ENCODE measurements around the gene OPRL1.

OPRL1 gene

DNA sequence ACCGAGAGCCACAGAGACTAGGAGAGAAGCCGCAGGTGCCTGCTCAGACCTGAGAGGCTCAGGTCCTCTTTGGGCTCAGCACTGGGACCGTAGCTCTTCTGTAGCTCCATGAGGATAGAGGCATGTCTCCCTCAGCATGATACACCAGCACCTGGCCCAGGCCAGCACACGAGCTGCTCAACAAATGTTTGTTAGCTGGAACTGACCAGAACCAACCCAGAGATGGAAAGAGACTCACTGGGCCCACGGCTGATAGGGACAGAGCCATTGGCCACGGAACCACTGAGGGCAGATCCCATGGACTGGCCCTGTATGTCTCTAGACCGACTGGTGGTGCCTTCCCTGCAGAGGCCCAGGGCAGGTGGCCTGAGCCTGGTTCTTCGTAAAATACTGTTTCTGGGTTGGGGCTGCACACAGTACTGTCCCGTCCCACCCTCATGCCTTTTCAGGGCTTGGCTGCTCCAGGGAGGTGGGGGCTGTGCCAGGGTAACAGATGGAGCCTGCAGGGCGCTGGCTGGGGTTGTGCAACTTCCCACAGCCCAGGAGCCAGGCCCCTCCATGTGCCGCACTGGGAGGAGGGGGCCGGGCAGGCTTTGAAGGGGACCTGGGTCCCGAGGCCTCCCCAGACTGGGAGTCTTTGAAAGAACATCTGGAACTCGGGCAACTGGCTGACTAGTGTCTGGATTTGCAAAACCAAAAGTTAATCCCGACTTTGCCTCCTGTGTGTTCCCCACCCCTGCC, 38.7 kb upstream of the OPRL1 start:
- H3K9me3 ChIP-seq = no peaks in the 10 kb centered on the region
- peak overlapping the region; percentile 99 for H3K4me2 ChIP-seq
- peaks cover 86% of the 10 kb centered on the region for H3K27me3 ChIP-seq
- H4K20me1 ChIP-seq = peaks cover 14% of the 10 kb centered on the region; the same call in 1 of the 2 replicates
- peak; percentile 85 for TF ChIP-seq Cebpa-rat (IDR thresholded peaks at IDR 0.05)
- peaks cover 74% of the 10 kb centered on the region for H3K4me1 ChIP-seq
- H3K36me3 ChIP-seq = no peaks in the 10 kb centered on the region
- peak overlapping the region; percentile 65; the same call in 1 of the 2 replicates for H3K4me3 ChIP-seq
- no peak overlapping the region; the same call in 1 of the 2 replicates for H3K9ac ChIP-seq
- peak overlapping the region; percentile 24; the same call in 1 of the 2 replicates for H3K27ac ChIP-seq

DNA sequence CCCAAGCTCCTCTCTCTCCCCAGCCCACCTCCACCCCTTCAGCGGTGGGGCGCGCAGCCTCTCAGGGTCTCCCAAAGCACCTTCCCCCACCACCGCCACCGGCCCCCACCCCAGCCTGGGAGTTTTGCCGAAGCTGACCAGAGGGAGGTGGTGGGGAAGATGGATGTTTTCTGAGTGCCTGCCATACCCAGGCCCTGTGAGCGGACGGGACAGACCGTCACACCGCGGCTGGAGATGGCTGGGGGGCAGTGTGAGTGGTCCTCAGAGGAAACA, 38.2 kb upstream of the OPRL1 start:
- Histone ChIP-seq H3K27ac (peak overlapping the region; percentile 81), H3K4me1 (peaks cover 69% of the 10 kb centered on the region), H3K27me3 (peaks cover 88% of the 10 kb centered on the region), H3K4me2 (peak overlapping the region; percentile 99), H3K4me3 (peak overlapping the region; percentile 65), H4K20me1 (peaks cover 9% of the 10 kb centered on the region; the same call in 1 of the 2 replicates), H3K36me3 (no peaks in the 10 kb centered on the region), H3K9ac (peak overlapping the region; percentile 73), H3K9me3 (no peaks in the 10 kb centered on the region)
- no peak for TF ChIP-seq Cebpa-rat (IDR thresholded peaks at IDR 0.05)

DNA sequence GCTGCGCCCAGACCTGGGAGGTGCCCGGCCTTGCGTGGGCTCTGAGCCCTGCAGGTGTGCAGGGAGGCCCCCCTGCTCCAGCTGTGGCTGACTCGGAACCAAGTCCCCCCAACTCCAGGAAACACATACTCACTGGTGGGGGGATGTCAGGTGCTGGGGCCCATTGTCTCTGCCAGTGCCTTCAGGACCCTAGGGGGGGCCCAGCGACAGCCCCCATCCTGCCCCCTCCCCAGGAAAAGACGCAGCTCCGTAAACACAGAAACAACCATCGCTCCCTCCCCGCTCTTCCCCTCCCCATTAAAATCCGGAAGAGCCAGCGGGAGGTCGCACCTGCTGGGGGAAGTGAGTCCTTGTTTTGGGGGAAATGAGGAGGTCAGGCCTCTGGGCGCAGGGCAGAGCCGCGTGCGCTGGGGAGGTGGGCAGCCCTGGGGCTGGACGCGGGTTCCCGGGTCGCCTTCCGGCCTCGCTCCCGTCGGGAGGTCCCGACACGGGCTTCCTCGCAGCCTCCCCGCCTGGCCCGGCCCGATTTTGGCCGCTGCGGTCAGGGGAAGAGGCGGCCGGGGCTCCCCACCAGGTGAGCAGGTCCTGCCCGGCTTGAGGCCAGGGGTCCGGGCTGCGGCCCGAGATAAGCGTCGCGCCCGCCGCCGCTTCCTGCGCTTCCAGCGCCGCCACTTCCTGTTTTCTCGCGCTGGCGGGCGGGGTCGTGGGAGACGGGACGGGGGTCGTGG, 37.7 kb upstream of the OPRL1 start:
- H3K27me3 ChIP-seq = peaks cover 88% of the 10 kb centered on the region
- H3K4me2 ChIP-seq = peak overlapping the region; percentile 99
- no peak for TF ChIP-seq Cebpa-rat (IDR thresholded peaks at IDR 0.05)
- peaks cover 64% of the 10 kb centered on the region for H3K4me1 ChIP-seq
- peaks cover 4% of the 10 kb centered on the region; the same call in 1 of the 2 replicates for H4K20me1 ChIP-seq
- no peaks in the 10 kb centered on the region for H3K9me3 ChIP-seq
- no peaks in the 10 kb centered on the region for H3K36me3 ChIP-seq
- H3K4me3 ChIP-seq = peak overlapping the region; percentile 65
- H3K27ac ChIP-seq = peak overlapping the region; percentile 81
- H3K9ac ChIP-seq = peak overlapping the region; percentile 73

DNA sequence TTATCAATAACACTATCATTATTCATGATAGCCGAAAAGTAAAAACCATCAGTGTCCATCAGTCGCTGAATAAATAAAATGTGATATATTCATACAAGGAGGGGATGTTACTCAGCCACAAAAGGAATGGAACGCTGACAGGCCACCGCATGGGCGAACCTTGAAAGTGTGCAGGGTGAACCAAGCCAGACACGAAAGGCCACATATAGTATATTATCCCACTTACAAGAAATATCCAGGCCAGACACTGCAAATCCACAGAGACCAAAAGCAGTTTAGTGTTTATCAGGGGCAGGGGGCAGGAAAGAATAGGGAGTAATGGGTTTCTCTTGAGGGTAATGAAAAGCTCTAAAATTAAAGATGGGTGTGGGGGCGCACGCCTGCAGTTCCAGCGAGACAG, 36.1 kb upstream of the OPRL1 start:
- Histone ChIP-seq H3K4me3 (no peak overlapping the region), H3K4me2 (no peak overlapping the region), H3K36me3 (no peaks in the 10 kb centered on the region), H3K27me3 (peaks cover 91% of the 10 kb centered on the region), H3K27ac (no peak overlapping the region), H3K9me3 (no peaks in the 10 kb centered on the region), H4K20me1 (peaks cover 12% of the 10 kb centered on the region), H3K4me1 (peaks cover 60% of the 10 kb centered on the region), H3K9ac (no peak overlapping the region)
- TF ChIP-seq Cebpa-rat (IDR thresholded peaks at IDR 0.05) = no peak

DNA sequence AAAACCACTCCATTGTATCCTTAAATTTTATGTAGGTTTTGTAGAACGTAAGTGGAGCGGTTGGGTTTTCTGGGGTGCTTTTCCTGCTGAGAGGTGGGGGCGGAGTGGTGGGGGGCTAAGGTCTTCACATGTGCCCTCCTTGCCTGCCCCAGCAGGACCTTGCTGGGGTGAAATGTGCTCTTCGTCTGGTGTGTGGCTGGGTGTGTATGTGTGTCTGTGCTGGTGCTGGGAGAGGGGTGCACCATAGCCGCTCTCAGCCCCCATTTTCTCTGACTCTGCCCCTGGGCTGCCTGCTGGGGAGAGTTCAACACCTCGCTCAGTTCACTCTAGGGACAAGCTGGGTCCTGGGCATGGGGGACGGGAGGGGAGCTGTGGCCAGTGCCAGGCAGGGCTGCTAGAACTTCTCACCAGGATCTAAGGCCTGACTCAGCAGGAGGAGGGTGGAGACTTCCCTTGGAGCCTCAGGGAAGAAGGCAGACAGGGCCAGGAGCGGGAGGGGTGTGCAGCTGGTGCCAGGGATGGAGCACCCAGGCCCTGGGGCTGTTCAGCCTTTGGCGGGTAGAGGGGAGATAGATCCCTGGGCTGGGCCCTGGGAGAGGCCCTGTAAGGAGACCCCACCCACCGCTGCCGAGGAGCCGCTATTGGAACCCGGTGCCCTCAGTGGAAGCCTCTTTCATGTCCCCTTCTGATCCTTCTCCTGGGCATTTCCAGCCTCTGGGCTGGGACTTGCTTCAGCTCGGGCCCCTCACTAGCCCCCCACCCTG, 35.2 kb upstream of the OPRL1 start:
- Histone ChIP-seq H3K9me3 (no peaks in the 10 kb centered on the region), H3K4me1 (peaks cover 51% of the 10 kb centered on the region), H3K4me2 (no peak overlapping the region), H4K20me1 (peaks cover 12% of the 10 kb centered on the region), H3K4me3 (no peak overlapping the region), H3K9ac (no peak overlapping the region), H3K27me3 (peaks cover 95% of the 10 kb centered on the region), H3K36me3 (no peaks in the 10 kb centered on the region), H3K27ac (no peak overlapping the region)
- TF ChIP-seq Cebpa-rat (IDR thresholded peaks at IDR 0.05) = no peak

DNA sequence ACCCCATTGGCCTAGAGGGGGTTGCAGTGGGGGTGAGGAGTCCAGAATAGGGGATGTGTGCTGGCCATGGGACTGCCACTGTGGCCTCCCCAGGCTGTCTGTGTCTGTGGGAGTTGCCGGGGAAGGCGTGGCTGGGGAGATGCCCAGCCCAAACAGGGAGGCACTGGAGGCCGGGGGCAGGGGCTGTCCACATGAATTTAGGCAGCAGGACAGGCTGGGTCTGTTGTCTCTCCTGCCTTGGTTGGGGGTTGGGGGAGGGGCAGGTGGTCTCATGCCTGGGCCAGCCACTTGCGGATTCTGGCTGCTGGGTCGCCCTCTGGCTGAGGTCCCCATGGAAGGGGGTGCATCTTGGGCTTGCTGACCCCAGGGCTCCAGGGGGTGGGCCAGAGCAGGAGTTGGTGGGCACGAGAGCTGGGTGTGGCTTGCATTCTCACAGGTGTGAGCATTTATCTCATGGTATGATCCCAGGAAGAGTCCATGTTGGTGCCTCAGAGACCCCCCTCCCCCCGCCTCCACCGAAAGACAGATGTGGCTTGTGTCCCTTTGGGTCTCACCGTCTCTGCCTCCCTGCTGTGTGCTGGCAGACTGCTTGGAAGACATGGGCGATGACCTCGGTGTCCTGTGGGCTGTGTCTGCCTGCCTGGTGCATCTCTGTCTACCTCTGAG, 34.4 kb upstream of the OPRL1 start:
- Histone ChIP-seq H4K20me1 (peaks cover 12% of the 10 kb centered on the region), H3K4me3 (no peak overlapping the region), H3K36me3 (no peaks in the 10 kb centered on the region), H3K4me2 (no peak overlapping the region), H3K27me3 (peaks cover 95% of the 10 kb centered on the region), H3K4me1 (peaks cover 51% of the 10 kb centered on the region), H3K9ac (no peak overlapping the region), H3K9me3 (no peaks in the 10 kb centered on the region), H3K27ac (no peak overlapping the region)
- no peak for TF ChIP-seq Cebpa-rat (IDR thresholded peaks at IDR 0.05)

DNA sequence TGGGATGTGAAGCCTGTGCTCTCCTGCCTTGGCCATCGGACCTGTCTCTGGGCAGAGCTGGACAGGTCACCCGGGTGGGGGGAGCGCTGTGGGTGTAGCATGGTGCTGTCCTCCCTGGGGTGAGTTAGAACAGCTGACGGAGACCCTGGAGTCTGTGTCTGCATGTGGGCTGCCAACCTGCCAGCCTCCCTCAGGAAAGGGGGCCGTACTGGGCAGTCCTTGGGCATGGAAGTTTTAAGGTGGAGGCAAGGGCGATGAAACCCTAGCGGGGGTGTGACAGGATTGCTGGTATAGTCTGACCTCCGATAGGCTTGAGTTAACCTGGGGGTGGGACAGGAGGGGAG, 32.9 kb upstream of the OPRL1 start:
- Histone ChIP-seq H3K4me1 (peaks cover 51% of the 10 kb centered on the region), H3K27ac (no peak overlapping the region), H3K4me2 (no peak overlapping the region), H3K9ac (no peak overlapping the region), H3K27me3 (peaks cover 95% of the 10 kb centered on the region), H4K20me1 (peaks cover 12% of the 10 kb centered on the region), H3K36me3 (no peaks in the 10 kb centered on the region), H3K4me3 (no peak overlapping the region), H3K9me3 (no peaks in the 10 kb centered on the region)
- TF ChIP-seq Cebpa-rat (IDR thresholded peaks at IDR 0.05) = no peak

DNA sequence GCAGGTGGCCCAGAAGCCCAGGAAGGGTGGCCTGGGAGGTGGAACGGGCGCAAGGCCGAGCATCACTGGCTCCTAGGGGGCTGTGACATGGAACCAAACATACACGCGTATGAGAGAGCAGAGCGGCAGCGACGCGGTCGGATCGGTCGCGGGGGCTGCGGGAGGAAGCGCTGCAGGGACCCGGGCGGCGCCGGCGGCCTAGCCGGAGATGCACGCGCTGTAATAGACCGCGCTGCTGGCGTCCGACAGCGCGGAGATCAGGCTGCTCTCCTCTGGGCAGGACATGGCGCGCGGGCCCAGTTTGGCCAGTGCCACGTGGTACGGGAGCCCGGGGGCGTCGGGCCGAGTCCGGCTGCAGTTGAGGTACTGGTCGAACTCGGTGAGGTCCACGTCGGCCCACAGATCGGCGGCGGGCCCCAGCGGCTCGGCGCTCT, 31.9 kb upstream of the OPRL1 start:
- no peak overlapping the region for H3K9ac ChIP-seq
- peaks cover 12% of the 10 kb centered on the region for H4K20me1 ChIP-seq
- TF ChIP-seq Cebpa-rat (IDR thresholded peaks at IDR 0.05) = no peak
- H3K9me3 ChIP-seq = no peaks in the 10 kb centered on the region
- no peak overlapping the region for H3K4me3 ChIP-seq
- peak overlapping the region; percentile 39 for H3K4me2 ChIP-seq
- H3K27ac ChIP-seq = no peak overlapping the region
- no peaks in the 10 kb centered on the region for H3K36me3 ChIP-seq
- peaks cover 99% of the 10 kb centered on the region for H3K27me3 ChIP-seq
- peaks cover 54% of the 10 kb centered on the region for H3K4me1 ChIP-seq

DNA sequence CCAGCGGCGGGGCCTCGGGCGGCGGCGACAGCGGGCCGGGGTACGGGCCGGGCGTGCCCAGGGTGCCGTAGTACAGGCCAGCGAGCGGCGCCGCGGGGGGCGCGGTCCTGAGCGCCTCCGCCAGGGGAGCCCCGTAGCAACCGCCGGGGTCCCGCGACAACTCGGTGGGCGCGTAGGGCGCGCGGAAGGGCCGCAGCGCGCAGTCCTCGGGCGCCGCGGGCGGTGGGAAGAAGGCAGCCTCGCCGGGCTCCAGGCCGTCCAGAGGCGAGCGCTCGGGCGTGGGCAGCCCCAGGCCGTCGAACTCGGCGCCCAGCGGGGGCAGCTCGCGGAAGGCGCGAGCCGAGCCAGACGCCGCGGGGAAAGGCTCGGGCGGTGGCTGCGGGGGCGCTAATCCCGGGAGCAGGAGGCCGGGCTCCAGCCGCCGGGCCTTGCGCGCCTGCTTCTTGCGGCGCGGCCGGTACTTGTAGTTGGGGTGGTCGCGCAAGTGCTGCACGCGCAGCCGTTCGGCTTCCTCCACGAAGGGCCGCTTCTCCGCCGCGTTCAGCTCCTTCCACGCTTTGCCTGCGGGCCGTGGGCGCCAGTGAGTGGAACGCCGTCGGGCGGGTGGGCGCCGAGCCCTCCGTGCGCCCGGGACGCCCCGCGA, 31.4 kb upstream of the OPRL1 start:
- no peaks in the 10 kb centered on the region for H3K36me3 ChIP-seq
- peak overlapping the region; percentile 41; the same call in 1 of the 2 replicates for H3K4me3 ChIP-seq
- peaks cover 98% of the 10 kb centered on the region for H3K27me3 ChIP-seq
- H3K4me1 ChIP-seq = peaks cover 55% of the 10 kb centered on the region
- no peaks in the 10 kb centered on the region for H3K9me3 ChIP-seq
- peak overlapping the region; percentile 39 for H3K4me2 ChIP-seq
- H4K20me1 ChIP-seq = peaks cover 12% of the 10 kb centered on the region
- no peak overlapping the region for H3K27ac ChIP-seq
- TF ChIP-seq Cebpa-rat (IDR thresholded peaks at IDR 0.05) = no peak
- H3K9ac ChIP-seq = no peak overlapping the region
